ENCODE measurements around the gene KCNS3.

Gene KCNS3, protein sequence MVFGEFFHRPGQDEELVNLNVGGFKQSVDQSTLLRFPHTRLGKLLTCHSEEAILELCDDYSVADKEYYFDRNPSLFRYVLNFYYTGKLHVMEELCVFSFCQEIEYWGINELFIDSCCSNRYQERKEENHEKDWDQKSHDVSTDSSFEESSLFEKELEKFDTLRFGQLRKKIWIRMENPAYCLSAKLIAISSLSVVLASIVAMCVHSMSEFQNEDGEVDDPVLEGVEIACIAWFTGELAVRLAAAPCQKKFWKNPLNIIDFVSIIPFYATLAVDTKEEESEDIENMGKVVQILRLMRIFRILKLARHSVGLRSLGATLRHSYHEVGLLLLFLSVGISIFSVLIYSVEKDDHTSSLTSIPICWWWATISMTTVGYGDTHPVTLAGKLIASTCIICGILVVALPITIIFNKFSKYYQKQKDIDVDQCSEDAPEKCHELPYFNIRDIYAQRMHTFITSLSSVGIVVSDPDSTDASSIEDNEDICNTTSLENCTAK

GRCh38 chr2:17878281-17879136 is at the start of gene KCNS3:
Gene KCNS3, plus strand, starts transcription at chr2:17878667. Its CDS starts 52,342 bp downstream, at chr2:17931009.
- DNase-seq: no peak

GRCh38 chr2:17830053-17831034 is 48.1 kb upstream of the KCNS3 start:
- DNase-seq: no peak

DNA sequence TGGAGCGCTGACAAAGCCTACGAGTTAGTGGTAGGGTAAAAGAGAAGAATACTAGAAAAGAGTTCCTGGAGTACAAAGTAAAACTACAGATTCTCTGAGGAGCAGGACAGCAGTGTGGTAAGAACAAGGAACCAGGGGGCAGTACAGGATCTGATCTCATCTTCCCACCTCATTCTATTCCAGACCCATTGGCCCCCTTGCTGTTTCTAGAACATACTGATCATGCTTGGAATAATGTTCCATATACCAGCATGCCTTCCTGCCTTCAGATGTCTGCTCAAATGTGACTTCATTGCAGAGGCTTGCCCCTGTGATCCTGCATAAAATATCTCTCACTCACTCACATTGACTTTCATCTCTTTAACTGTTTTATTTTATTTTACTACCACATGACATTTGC is 43.0 kb upstream of the KCNS3 start:
- DNase-seq: no peak

DNA sequence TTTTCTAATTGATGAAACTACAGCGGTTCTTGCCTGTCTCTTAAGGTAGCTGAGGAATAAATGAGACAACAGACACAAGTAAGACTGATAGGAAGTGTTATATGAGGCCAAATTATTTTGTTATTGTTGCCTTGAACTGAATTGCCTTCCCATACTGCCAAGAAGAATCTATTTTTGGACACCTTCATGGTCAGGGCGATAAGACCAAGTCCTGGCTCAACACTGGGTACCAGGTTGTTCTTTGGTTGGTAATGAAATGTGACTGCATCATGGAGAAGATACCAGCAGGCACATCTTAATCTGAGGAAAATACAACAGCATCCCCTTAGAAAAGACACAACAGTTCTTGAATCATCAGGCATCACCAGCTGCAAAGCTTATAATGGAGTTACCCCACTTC is 38.5 kb upstream of the KCNS3 start:
- DNase-seq: no peak

DNA sequence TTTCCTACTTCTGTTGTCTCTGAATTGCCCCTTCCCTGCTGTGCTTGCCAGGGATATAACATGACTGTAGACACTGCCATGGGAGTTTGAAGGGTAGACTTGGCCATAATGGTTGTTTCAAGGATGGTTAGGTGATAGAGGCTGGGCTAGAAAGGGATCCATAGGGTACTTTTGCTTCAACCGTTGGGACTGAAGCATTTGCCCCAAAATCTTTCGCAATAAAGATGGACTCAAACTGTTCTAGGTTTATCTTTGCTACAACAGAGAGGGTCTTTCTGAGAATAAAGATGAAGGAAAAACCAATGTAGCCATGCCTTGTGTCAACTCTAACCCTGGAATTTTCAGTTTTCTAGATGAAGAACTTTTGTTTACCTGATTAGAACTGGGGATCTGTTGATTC is 35.0 kb upstream of the KCNS3 start:
- no peak for DNase-seq

DNA sequence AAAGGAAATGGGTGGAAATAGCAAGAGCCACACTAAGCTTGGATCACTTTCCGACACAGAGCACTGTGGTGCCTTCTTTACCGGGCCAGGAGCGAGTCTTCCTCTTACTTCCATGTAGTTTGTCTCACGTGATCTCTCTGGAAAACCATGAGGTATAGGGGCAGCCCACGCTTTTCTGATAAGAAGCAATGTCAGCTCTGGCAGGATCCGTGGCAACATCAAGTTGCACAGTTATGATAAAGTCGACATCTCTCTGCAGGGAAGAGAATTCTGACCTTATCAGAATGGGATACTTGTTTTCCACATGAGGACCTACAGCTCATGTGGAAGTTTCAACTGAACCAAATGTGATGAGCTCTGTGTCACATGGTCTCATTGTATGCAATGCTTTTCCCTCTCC is 32.7 kb upstream of the KCNS3 start:
- DNase-seq: no peak

DNA sequence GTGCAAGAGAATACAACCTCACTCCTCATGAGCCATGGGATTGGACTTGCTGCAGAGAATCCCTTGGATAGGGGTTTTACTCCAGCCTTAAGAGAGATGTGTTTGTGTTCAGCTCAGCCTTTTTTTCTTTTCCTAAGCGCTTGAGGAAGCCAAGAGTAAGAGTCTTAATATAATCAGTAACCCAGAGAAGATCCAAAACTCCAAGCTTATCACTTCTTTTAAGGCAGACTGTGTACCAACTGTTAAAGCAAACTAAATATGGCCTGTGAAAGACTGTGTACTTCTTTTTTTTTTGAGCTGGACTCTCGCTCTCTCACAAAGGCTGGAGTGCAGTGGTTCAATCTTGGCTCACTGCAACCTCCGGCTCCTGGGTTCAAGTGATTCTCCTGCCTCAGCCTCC is 31.8 kb upstream of the KCNS3 start:
- DNase-seq: no peak

DNA sequence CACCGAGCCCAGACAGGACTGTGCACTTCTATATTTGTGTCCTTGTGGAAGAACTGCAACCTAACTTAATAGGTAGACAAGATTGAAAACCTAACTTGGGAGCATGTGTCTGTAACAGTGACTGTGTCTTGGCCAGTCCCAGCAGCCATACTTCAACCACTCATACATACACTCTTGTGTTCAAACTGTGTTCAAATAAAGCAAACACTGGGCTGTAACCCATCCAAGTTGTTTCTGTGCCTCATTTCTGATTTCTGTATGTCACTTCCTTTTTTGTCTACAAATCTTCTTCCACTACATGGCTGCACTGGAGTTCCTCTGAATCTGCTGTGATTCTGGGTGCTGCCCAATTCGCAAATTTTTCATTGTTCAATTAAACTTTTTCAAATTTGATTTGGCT is 31.2 kb upstream of the KCNS3 start:
- DNase-seq: no peak

DNA sequence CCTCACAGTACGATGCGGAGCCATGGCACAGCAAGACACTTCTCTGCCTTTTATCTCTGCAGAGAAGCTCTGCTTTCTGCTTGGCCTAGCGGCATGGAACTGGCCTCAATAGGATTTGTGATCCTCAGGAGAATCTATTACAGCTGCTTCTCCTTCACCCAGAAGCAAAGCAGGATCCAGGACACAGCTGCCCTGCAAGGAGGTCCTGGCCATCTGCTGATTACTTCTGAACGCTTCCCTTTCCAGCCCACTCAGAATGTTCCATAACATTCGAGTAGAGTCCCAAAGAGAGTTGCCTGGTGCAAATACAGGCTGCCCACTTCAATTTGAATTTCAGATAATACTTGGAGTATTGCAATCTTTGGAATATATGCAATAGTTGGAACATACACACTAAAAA is 29.2 kb upstream of the KCNS3 start:
- DNase-seq: no peak

- DNase-seq: no peak
Measured at GRCh38 chr2:17850151-17850550, 28.3 kb upstream of the KCNS3 start.

GRCh38 chr2:17851731-17852585 is 26.5 kb upstream of the KCNS3 start:
- no peak for DNase-seq

DNA sequence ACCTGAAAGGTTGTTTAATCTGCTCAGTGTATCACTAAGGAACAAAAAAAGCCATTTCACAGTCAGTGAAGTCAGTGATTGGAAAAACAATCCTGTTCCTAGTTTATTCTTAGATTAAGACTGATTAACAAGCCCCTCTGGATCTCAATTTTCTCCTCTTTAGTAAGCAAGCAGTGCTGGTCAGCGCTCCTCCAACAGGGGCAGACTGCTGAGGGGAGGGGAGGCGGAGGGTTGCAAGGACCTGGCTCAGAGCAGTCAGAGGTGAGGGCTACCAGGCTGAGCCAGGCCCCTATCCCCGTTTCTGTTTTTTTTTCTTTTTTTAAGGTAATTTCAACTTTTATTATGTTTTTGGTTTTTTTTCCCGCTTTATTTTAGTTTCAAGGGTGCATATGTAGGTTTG is 24.7 kb upstream of the KCNS3 start:
- DNase-seq: no peak

- no peak for DNase-seq
Measured at GRCh38 chr2:17857021-17857420, 21.4 kb upstream of the KCNS3 start.

GRCh38 chr2:17858064-17858463 is 20.4 kb upstream of the KCNS3 start:
- DNase-seq: no peak

- DNase-seq: no peak
Measured at GRCh38 chr2:17863539-17863938, 14.9 kb upstream of the KCNS3 start.

DNA sequence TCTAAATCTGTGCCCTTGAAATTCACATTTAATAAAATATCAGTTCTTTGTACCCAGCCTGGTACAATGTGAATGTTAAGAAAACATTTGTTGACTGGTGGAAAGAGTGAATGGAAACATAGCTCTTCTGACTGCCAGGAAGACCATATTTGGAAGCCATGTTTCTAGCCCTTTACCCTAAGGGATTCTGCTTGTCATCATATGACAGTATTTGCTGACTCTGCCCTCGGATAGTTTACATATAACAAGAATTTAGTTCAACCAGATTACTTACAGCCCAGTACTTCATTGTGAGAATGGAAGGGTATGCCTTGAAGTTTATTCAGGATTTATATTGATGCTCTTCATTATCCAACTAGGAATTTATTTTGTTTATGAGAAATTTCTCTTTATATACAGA is 13.8 kb upstream of the KCNS3 start:
- DNase-seq: no peak

DNA sequence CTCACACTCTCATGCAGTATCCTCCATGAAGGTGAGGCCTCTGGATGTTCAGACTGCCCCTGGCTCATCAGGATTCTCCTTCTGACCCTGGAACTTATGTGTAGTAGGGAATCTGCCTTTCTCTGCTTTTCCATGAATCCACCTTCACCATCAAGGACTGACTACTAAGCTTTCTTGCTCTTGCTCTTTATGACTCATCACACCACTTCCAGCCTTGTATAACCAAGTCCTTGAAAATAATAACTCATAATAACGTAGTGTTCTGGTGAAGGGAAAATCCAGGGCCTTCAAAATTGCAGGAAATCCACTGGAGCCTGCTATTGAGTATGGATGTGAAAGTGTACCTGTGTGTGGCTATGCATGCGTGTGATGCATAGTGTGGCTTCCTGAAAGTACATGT is 11.3 kb upstream of the KCNS3 start:
- DNase-seq: no peak

GRCh38 chr2:17869128-17869527 is 9.3 kb upstream of the KCNS3 start:
- DNase-seq: no peak

DNA sequence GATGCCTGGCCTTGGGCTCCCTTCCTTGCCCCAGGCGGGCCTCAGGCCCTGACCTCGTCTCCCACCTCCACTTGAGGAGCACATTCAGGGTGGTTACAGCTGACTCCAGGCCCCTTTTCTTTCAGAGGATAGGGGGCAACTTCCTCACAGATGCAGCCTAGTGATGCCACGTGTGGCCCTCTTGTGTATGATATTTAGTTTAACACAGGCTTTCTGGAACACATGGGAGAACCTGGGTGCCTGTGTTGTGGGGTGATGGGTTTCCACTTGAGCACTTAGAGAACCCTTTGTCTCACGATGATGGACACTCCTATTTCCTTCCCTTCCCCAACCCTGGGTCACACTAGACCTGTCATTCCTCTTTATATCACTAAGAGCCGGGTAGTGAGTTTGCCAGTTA is 6.8 kb upstream of the KCNS3 start:
- DNase-seq: no peak

- no peak for DNase-seq
Measured at GRCh38 chr2:17873021-17873420, 5.4 kb upstream of the KCNS3 start.

- DNase-seq: no peak
Measured at GRCh38 chr2:17876590-17876989, 1.9 kb upstream of the KCNS3 start.

DNA sequence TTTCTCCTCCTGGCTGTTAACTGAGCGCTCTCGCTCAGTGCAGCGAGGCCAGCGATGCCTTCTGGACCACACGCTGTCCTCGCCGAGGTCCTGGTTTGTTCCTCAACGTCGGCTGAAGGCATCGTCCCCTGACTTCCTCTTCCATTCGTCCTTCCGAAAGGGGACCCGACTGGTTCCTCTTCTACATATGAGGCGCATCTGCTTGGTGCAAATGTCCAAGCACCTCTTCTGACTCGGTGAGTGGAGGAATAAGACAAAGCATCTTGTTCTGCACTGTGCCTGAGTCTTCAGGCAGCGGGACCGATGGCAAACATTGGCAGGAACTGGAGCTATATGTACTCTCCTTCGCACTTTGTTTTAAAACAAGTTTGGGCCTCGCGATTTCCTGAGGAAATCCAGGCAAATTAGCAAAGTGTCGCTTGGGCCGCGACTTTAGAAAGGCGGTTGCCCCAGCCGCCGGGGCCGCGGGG is 621 bp upstream of the KCNS3 start:
- no peak for DNase-seq

Data from cerebellar nuclear complex (tissue), 1 donor.